ENCODE measurements around the gene CCDC186. TPM values are rescaled to one million over a fixed set of nuclear protein-coding genes. Genes with fewer than 3 reads are reported as not detected.

CCDC186 gene
- total and polyA plus RNA-seq, 2 of the 4 experiments (the other 2 are of a cell fraction): 3.0 to 6.1 TPM

DNA sequence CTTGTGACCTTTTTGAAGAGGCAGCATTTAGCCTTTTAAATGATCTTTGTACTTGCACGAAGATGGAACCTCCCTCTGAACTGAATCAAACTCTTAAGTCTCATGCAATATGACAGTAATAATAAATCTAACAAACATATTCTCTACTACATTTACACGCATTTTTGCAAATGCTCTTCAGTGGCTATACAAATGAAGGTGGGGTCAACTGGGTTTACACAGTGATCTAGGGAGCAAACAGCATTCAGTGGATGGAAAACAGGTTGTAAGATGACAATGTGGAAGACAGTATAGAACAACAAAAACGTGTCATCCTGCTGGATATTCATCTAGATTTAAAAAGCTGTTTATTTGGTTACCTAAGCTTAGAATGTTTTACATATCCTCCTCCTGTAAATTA, 7.5 kb downstream of the CCDC186 start:
- Histone ChIP-seq H2AFZ (replicated peaks; ENCODE audit: low read length, poor library complexity) (no peak overlapping the region), H3K23ac (ENCODE audit: low read depth, low read length) (no peak overlapping the region), H2AK9ac (replicated peaks; ENCODE audit: low read depth, low read length, poor library complexity) (no peak overlapping the region), H3K4me1 (ENCODE audit: control insufficient read depth, insufficient read depth, low read length) (no peaks in the 10 kb centered on the region), H2AK5ac (ENCODE audit: low read depth, low read length) (no peak overlapping the region), H2BK120ac (ENCODE audit: low read depth, low read length) (no peak overlapping the region), H3K4me2 (ENCODE audit: low read depth, low read length) (no peak overlapping the region), H2BK15ac (ENCODE audit: low read depth, low read length) (no peak overlapping the region), H3K18ac (ENCODE audit: low read depth, low read length) (no peak overlapping the region), H3K9me3 (ENCODE audit: control insufficient read depth, insufficient read depth, low read length) (peaks cover 4% of the 10 kb centered on the region), H4K20me1 (ENCODE audit: insufficient read depth, low read length) (no peaks in the 10 kb centered on the region), H3K79me1 (ENCODE audit: low read depth in 1 of 2, low read length in 2 of 2) (peaks cover 11 to 17% of the 10 kb centered on the region in 2 experiments), H2BK20ac (ENCODE audit: low read depth, low read length) (no peak overlapping the region), H3K27me3 (ENCODE audit: control insufficient read depth, insufficient read depth, low read length) (no peaks in the 10 kb centered on the region), H4K8ac (ENCODE audit: low read depth in 2 of 2, low read length in 2 of 2) (no peak overlapping the region), H3K14ac (replicated peaks; ENCODE audit: low read depth, low read length) (no peak overlapping the region), H3K9me1 (ENCODE audit: insufficient read depth, low read length) (no peaks in the 10 kb centered on the region), H2BK5ac (ENCODE audit: low read depth, low read length, poor library complexity, severe bottlenecking) (no peak overlapping the region), H3K9ac (ENCODE audit: low read depth, low read length) (no peak overlapping the region), H4K91ac (ENCODE audit: insufficient read depth, low read depth, low read length) (no peak overlapping the region), H3K27ac (ENCODE audit: insufficient read depth, low read length) (no peak overlapping the region), H3K4me3 (ENCODE audit: insufficient read depth, low read depth, low read length) (no peak overlapping the region), H3K56ac (ENCODE audit: extremely low read depth, insufficient read depth, low read length) (no peak overlapping the region), H4K5ac (ENCODE audit: low read depth, low read length) (no peak overlapping the region), H3K36me3 (ENCODE audit: control insufficient read depth, insufficient read depth, low read length) (no peaks in the 10 kb centered on the region), H3K4ac (ENCODE audit: low read depth, low read length) (no peak overlapping the region)
- POLR2A ChIA-PET (ENCODE audit: unreplicated experiment): no interaction called here
- ATAC-seq (ENCODE audit: low read depth) (no peak), DNase-seq (no peak)
- TF ChIP-seq MAZ (IDR thresholded peaks at IDR 0.05; ENCODE audit: borderline replicate concordance, low read depth, low read length) (no peak), RFX5 (IDR thresholded peaks at IDR 0.05; ENCODE audit: low read depth, low read length) (no peak), RCOR1 (IDR thresholded peaks at IDR 0.05; ENCODE audit: insufficient replicate concordance, low read length) (no peak)
- TF ChIP-seq, protein P1, sequence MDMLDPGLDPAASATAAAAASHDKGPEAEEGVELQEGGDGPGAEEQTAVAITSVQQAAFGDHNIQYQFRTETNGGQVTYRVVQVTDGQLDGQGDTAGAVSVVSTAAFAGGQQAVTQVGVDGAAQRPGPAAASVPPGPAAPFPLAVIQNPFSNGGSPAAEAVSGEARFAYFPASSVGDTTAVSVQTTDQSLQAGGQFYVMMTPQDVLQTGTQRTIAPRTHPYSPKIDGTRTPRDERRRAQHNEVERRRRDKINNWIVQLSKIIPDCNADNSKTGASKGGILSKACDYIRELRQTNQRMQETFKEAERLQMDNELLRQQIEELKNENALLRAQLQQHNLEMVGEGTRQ (IDR thresholded peaks at IDR 0.05; ENCODE audit: low read depth, low read length): no peak
- WGBS, 2 experiments (ENCODE audit: extremely low coverage in 2 of 2, insufficient read length in 1 of 2): no CpG with 5 or more reads among the region's 3 CpGs
- intact Hi-C loops (cut with micrococcal nuclease) (no loop called here), dilution Hi-C loops (cut with HindIII; ENCODE audit: low sequenced_read_pairs, unreplicated experiment) (no loop called here), in situ Hi-C loops (cut with MboI; ENCODE audit: low sequenced_read_pairs) (no loop called here)
- CTCF ChIA-PET: no interaction called here
- no TSS peak for BruUV-seq (replicated peaks)
